Measurements from ENCODE around the gene USP3.
"Not testable (repeated sequence)": the region's sequence is repeated elsewhere in the genome, so short reads cannot be mapped to it uniquely, and the experiment has no call there.

Gene USP3

DNA sequence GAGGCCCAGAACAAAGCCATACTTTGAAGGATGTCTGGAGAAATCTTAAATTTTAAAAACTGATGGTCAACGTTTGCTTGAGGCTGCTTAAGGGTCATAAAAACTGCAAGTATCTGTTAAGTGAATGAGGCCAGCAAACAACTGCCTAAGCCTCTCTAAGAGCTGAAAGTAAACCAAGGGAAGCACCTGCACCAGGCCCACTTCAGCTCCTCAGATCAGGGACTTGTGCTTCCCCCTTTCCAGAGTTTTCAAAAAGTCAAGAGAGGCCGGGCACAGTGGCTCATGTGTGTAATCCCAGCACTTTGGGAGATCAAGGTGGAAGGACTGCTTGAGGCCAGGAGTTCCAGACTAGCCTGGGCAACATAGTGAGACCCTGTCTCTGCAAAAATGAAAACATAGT, 101.9 kb downstream of the USP3 start:
- no peak overlapping the region for H3K9ac ChIP-seq (ENCODE audit: low read length)
- peaks cover 40% of the 10 kb centered on the region for H3K4me1 ChIP-seq (ENCODE audit: control insufficient read depth, insufficient read depth, low read length)
- peaks cover 25% of the 10 kb centered on the region for H3K36me3 ChIP-seq (ENCODE audit: control insufficient read depth, insufficient read depth, low read length, severe bottlenecking)
- no peak for DNase-seq (ENCODE audit: low read depth)
- H3K9me3 ChIP-seq (ENCODE audit: control insufficient read depth, low read length): no peaks in the 10 kb centered on the region
- no peaks in the 10 kb centered on the region for H3K27me3 ChIP-seq (replicated peaks; ENCODE audit: control insufficient read depth, insufficient read depth, low read length)
- no peak overlapping the region for H3K4me3 ChIP-seq (ENCODE audit: low read length)

DNA sequence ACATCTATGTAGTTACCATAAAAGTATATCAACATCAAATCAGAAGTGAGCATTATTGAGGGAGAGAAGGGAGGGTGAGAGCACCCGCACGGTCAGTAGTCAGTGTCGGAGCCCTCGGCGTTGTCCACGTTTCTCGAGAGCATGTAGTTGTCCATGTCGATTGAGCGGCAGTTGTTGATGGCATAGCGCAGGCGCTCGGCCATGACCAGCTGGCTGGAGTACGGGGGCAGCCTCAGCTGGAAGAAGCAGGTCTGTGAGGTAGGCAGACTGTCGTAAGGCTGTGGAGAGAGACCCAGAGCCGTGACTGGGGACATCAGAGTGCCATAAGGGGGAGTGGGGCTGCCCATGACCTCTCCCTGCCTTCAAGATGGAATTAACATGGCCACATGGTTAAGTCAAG, 104.6 kb downstream of the USP3 start:
- no peak overlapping the region for H3K4me3 ChIP-seq (ENCODE audit: low read length)
- H3K36me3 ChIP-seq (ENCODE audit: control insufficient read depth, insufficient read depth, low read length, severe bottlenecking): peaks cover 44% of the 10 kb centered on the region

DNA sequence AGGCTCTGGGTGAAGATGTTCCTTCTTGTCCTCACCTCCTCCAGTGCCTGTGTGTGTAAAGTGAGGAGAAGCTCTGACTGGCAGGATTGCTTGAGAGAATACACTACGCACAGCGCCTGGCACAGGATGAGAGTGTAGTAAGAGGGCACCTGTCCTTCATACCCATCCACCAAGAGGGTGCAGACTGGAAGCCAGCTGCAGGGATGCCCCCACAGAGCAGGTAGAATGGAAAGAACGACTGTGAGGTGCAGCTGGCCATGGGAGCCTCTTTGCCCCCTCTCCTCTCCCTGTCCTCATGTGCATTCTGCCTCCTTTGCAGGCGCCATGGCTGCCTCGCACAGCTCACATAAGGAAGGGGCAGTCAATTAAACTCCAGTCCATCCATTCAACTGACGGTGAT, 105.1 kb downstream of the USP3 start:
- no peak for DNase-seq (ENCODE audit: low read depth)
- H3K27me3 ChIP-seq (replicated peaks; ENCODE audit: control insufficient read depth, insufficient read depth, low read length): no peaks in the 10 kb centered on the region
- H3K36me3 ChIP-seq (ENCODE audit: control insufficient read depth, insufficient read depth, low read length, severe bottlenecking): peaks cover 48% of the 10 kb centered on the region
- H3K9ac ChIP-seq (ENCODE audit: low read length): peak overlapping the region; percentile 43
- no peak overlapping the region for H3K4me3 ChIP-seq (ENCODE audit: low read length)
- no peaks in the 10 kb centered on the region for H3K9me3 ChIP-seq (ENCODE audit: control insufficient read depth, low read length)
- H3K4me1 ChIP-seq (ENCODE audit: control insufficient read depth, insufficient read depth, low read length): peaks cover 35% of the 10 kb centered on the region

More for the DNA sequence above, 104.6 kb downstream of the USP3 start:
- Histone ChIP-seq H3K4me1 (ENCODE audit: control insufficient read depth, insufficient read depth, low read length) (peaks cover 35% of the 10 kb centered on the region), H3K9ac (ENCODE audit: low read length) (no peak overlapping the region), H3K27me3 (replicated peaks; ENCODE audit: control insufficient read depth, insufficient read depth, low read length) (no peaks in the 10 kb centered on the region), H3K9me3 (ENCODE audit: control insufficient read depth, low read length) (no peaks in the 10 kb centered on the region)
- no peak for DNase-seq (ENCODE audit: low read depth)

DNA sequence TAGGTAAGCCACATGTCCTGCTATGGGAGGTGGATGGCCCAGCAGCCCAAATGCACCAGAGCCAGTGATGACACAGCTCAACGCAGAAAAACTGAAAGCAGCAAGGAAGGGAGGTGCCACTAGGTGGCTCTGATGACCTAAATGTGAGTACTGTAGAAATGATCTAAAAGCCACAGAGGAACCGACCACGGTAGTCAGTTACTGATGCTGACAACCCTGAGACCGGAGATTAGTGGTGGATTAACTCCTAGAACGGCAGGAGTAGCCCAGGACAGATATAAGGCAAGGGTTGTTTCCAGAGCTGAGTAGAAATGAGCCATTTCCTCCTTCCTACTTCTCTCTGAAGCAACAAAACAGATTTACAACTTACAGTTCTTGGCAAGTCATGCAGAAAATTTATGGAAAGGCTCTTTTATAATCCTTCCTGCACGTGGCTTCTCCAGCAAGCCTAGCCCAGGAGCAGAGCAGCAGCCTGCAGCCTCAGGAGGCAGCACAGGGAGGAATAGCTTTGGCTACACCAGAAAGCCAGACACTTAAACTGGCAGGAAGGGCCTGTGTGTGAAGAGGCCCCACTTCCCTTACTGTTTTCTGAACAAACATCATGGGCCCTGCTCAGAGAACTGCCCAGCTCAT, 105.9 kb downstream of the USP3 start:
- peak; percentile 91 for DNase-seq (ENCODE audit: low read depth)
- no peaks in the 10 kb centered on the region for H3K9me3 ChIP-seq (ENCODE audit: control insufficient read depth, low read length)
- H3K36me3 ChIP-seq (ENCODE audit: control insufficient read depth, insufficient read depth, low read length, severe bottlenecking): peaks cover 57% of the 10 kb centered on the region
- peaks cover 33% of the 10 kb centered on the region for H3K4me1 ChIP-seq (ENCODE audit: control insufficient read depth, insufficient read depth, low read length)
- H3K4me3 ChIP-seq (ENCODE audit: low read length): peak overlapping the region; percentile 3
- H3K9ac ChIP-seq (ENCODE audit: low read length): peak overlapping the region; percentile 68
- H3K27me3 ChIP-seq (replicated peaks; ENCODE audit: control insufficient read depth, insufficient read depth, low read length): no peaks in the 10 kb centered on the region

DNA sequence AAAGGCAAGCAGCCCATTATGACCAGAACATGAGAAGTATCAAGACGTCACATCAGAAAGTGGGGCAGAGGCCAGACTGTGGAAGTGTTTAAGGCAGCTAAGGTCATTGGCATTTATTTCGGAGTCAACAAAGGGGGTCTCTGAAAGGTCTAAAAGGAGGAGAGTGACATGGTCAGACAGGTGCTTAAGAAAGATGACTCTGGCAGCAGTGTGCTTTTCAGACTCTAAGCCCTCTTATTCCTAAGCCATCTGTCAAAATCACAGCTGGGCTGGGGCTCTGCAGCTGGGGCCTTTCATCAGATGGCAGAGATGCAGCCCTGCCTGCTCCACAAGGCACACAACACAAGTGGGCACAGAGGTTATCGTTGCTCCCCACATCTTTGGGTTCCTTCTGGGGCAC, 106.8 kb downstream of the USP3 start:
- Histone ChIP-seq H3K4me3 (ENCODE audit: low read length) (no peak overlapping the region), H3K36me3 (ENCODE audit: control insufficient read depth, insufficient read depth, low read length, severe bottlenecking) (peaks cover 66% of the 10 kb centered on the region), H3K4me1 (ENCODE audit: control insufficient read depth, insufficient read depth, low read length) (peaks cover 24% of the 10 kb centered on the region), H3K27me3 (replicated peaks; ENCODE audit: control insufficient read depth, insufficient read depth, low read length) (no peaks in the 10 kb centered on the region), H3K9ac (ENCODE audit: low read length) (peak overlapping the region; percentile 68), H3K9me3 (ENCODE audit: control insufficient read depth, low read length) (no peaks in the 10 kb centered on the region)
- no peak for DNase-seq (ENCODE audit: low read depth)

DNA sequence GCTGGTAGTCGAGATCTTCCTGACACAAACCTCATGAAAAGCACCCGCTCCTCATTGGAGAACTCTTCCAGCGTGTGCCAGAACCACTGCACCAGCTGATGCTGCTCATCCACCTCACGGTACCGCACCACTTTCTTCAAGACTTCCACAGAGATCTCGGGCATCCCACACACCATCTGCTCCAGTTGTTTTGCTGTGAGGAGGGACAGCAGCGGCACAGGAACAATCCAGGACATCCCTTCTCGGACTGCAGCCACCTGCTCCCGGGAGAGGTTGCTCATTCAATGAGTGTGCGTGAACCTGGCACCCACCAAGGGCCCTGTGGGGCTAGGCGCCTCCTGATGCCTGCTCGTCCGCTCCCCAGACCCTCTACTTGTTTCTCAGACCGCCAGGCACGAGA, 107.9 kb downstream of the USP3 start:
- Histone ChIP-seq H3K9me3 (ENCODE audit: control insufficient read depth, low read length) (no peaks in the 10 kb centered on the region), H3K9ac (ENCODE audit: low read length) (no peak overlapping the region), H3K27me3 (replicated peaks; ENCODE audit: control insufficient read depth, insufficient read depth, low read length) (no peaks in the 10 kb centered on the region), H3K4me3 (ENCODE audit: low read length) (no peak overlapping the region), H3K36me3 (ENCODE audit: control insufficient read depth, insufficient read depth, low read length, severe bottlenecking) (peaks cover 72% of the 10 kb centered on the region), H3K4me1 (ENCODE audit: control insufficient read depth, insufficient read depth, low read length) (peaks cover 24% of the 10 kb centered on the region)
- no peak for DNase-seq (ENCODE audit: low read depth)

DNA sequence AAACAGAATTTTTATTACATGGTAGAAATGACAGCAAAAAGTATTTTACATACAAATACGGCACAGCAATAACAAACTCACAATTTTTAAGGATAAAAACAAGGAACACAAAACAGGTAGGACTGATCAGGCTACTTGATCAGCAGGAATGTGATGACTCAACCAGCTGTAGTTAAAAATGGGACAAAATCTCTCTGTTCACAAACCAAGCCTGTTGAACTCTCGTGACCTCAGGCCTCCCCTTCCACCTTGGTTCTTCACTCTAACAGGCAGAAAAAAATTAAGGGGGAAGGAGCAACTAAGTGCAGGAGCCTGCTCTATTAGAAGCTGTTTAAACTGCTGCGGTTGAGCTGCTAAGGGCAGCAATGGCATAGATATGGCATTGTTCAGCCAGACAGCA, 111.5 kb downstream of the USP3 start:
- Histone ChIP-seq H3K4me3 (ENCODE audit: low read length) (no peak overlapping the region), H3K4me1 (ENCODE audit: control insufficient read depth, insufficient read depth, low read length) (peaks cover 7% of the 10 kb centered on the region), H3K9ac (ENCODE audit: low read length) (no peak overlapping the region), H3K27me3 (replicated peaks; ENCODE audit: control insufficient read depth, insufficient read depth, low read length) (no peaks in the 10 kb centered on the region), H3K9me3 (ENCODE audit: control insufficient read depth, low read length) (no peaks in the 10 kb centered on the region), H3K36me3 (ENCODE audit: control insufficient read depth, insufficient read depth, low read length, severe bottlenecking) (peaks cover 49% of the 10 kb centered on the region)
- no peak for DNase-seq (ENCODE audit: low read depth)

DNA sequence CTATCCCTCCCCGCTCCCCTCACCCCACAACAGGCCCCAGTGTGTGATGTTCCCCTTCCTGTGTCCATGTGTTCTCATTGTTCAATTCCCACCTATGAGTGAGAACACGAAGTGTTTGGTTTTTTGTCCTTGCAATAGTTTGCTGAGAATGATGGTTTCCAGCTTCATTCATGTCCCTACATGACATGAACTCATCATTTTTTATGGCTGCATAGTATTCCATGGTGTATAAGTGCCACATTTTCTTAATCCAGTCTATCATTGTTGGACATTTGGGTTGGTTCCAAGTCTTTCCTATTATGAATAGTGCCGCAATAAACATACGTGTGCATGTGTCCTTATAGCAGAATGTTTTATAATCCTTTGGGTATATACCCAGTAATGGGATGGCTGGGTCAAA, 112.8 kb downstream of the USP3 start:
- H3K9ac ChIP-seq (ENCODE audit: low read length); H3K4me3 ChIP-seq (ENCODE audit: low read length); H3K27me3 ChIP-seq (replicated peaks; ENCODE audit: control insufficient read depth, insufficient read depth, low read length); H3K9me3 ChIP-seq (ENCODE audit: control insufficient read depth, low read length); H3K4me1 ChIP-seq (ENCODE audit: control insufficient read depth, insufficient read depth, low read length); DNase-seq (ENCODE audit: low read depth): not testable (repeated sequence)
- H3K36me3 ChIP-seq (ENCODE audit: control insufficient read depth, insufficient read depth, low read length, severe bottlenecking): peaks cover 48% of the 10 kb centered on the region

DNA sequence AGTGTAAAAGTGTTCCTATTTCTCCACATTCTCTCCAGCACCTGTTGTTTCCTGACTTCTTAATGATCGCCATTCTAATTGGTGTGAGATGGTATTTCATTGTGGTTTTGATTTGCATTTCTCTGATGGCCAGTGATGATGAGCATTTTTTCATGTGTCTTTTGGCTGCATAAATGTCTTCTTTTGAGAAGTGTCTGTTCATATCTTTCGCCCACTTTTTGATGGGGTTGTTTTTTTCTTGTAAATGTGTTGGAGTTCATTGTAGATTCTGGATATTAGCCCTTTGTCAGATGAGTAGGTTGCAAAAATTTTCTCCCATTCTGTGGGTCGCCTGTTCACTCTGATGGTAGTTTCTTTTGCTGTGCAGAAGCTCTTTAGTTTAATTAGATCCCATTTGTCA, 113.2 kb downstream of the USP3 start:
- peaks cover 50% of the 10 kb centered on the region for H3K36me3 ChIP-seq (ENCODE audit: control insufficient read depth, insufficient read depth, low read length, severe bottlenecking)
- H3K4me3 ChIP-seq (ENCODE audit: low read length); H3K27me3 ChIP-seq (replicated peaks; ENCODE audit: control insufficient read depth, insufficient read depth, low read length): not testable (repeated sequence)

DNA sequence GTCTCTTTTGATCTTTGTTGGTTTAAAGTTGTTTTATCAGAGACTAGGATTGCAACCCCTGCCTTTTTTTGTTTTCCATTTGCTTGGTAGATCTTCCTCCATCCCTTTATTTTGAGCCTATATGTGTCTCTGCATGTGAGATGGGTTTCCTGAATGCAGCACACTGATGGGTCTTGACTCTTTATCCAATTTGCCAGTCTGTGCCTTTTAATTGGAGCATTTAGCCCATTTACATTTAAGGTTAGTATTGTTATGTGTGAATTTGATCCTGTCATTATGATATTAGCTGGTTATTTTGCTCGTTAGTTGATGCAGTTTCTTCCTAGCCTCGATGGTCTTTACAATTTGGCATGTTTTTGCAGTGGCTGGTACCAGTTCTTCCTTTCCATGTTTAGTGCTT, 116.4 kb downstream of the USP3 start:
- H3K9me3 ChIP-seq (ENCODE audit: control insufficient read depth, low read length); DNase-seq (ENCODE audit: low read depth); H3K4me1 ChIP-seq (ENCODE audit: control insufficient read depth, insufficient read depth, low read length); H3K9ac ChIP-seq (ENCODE audit: low read length); H3K4me3 ChIP-seq (ENCODE audit: low read length); H3K27me3 ChIP-seq (replicated peaks; ENCODE audit: control insufficient read depth, insufficient read depth, low read length): not testable (repeated sequence)
- peaks cover 55% of the 10 kb centered on the region for H3K36me3 ChIP-seq (ENCODE audit: control insufficient read depth, insufficient read depth, low read length, severe bottlenecking)

More for the DNA sequence above, 113.2 kb downstream of the USP3 start:
- H3K4me1 ChIP-seq (ENCODE audit: control insufficient read depth, insufficient read depth, low read length); DNase-seq (ENCODE audit: low read depth); H3K9ac ChIP-seq (ENCODE audit: low read length); H3K9me3 ChIP-seq (ENCODE audit: control insufficient read depth, low read length): not testable (repeated sequence)

DNA sequence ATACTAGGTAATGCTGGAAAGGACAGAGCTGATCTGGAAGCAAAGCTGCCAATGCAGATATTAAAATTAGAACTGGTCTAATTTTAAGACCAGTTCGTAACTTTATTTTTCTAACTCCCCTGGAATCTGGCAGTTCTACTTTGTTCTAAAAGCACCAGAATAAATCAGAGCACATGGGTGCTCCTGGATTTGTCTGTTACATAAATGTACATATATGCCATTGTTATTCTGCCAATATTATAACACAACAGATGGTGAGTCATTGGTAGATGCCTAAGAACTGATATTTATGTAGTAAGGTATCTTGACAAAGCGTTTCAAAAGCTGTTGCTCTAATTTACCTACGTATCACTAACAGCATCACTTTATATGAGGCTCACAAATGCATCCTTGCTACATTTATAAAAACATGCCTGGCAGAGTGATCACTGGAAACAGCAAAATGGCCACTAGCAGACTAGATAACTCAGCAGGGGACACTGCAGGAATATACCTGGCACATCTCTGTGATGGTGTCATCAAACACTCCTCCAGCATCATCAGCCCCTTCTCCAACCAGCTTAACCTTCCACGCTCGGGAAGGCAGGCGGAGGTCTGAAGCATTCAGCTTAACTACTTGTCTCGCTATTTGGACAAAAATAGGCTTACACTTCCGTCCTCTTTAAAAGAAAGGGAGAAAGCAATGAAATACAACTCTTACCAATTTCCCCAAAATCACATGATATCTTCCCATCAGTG, 119.0 kb downstream of the USP3 start:
- DNase-seq (ENCODE audit: low read depth): no peak
- no peaks in the 10 kb centered on the region for H3K27me3 ChIP-seq (replicated peaks; ENCODE audit: control insufficient read depth, insufficient read depth, low read length)

More for the DNA sequence above, 119.0 kb downstream of the USP3 start:
- H3K9ac ChIP-seq (ENCODE audit: low read length): no peak overlapping the region
- H3K4me3 ChIP-seq (ENCODE audit: low read length): no peak overlapping the region
- peaks cover 70% of the 10 kb centered on the region for H3K36me3 ChIP-seq (ENCODE audit: control insufficient read depth, insufficient read depth, low read length, severe bottlenecking)
- H3K9me3 ChIP-seq (ENCODE audit: control insufficient read depth, low read length): no peaks in the 10 kb centered on the region
- H3K4me1 ChIP-seq (ENCODE audit: control insufficient read depth, insufficient read depth, low read length): peaks cover 5% of the 10 kb centered on the region
